Keratinocyte (primary cell): ENCODE results near the gene FPR1.

ENCODE experiments used
- EZH2 ChIP-seq: IDR thresholded peaks from one replicate; pipeline ENCODE4 v1.6.1; 2012; ENCODE audit warnings: inconsistent platforms, mild to moderate bottlenecking, low read length, moderate library complexity
- TF ChIP-seq, protein P1 (sequence below), 3 experiments: IDR thresholded peaks in 1 of 3; conservative IDR thresholded peaks in 1 of 3; optimal IDR thresholded peaks in 1 of 3; 2 replicates in 2 of 3; 3 replicates in 1 of 3; pipeline versions ENCODE3 to v1.5.1; 2011; ENCODE audit warnings: low read length in 3 of 3, mild to moderate bottlenecking in 3 of 3, moderate library complexity in 2 of 3, control low read depth in 1 of 3, inconsistent platforms in 1 of 3; ENCODE audit not compliant: insufficient read depth in 2 of 3; ENCODE audit errors: extremely low read depth in 1 of 3

DNA sequence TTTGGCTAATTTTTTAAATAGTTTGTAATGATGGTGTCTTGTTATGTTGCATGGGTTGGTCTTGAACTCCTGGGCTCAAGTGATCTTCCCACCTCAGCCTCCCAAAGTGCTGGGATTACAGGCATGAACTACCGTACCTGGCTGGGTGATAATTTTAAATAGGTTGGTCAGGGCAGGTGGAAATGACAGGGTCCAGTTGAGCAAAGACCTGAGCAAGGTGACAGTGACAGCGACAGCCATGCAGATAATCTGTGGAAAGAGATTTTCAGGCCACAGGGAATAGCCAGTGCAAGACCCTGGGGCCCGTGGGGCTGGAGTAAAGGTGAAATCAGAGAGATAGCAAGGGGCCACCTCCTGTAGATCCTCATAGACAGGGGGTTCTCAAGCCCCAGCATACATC lies 55.1 kb downstream of the FPR1 start:
- TF ChIP-seq, protein P1, sequence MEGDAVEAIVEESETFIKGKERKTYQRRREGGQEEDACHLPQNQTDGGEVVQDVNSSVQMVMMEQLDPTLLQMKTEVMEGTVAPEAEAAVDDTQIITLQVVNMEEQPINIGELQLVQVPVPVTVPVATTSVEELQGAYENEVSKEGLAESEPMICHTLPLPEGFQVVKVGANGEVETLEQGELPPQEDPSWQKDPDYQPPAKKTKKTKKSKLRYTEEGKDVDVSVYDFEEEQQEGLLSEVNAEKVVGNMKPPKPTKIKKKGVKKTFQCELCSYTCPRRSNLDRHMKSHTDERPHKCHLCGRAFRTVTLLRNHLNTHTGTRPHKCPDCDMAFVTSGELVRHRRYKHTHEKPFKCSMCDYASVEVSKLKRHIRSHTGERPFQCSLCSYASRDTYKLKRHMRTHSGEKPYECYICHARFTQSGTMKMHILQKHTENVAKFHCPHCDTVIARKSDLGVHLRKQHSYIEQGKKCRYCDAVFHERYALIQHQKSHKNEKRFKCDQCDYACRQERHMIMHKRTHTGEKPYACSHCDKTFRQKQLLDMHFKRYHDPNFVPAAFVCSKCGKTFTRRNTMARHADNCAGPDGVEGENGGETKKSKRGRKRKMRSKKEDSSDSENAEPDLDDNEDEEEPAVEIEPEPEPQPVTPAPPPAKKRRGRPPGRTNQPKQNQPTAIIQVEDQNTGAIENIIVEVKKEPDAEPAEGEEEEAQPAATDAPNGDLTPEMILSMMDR (optimal IDR thresholded peaks at IDR 0.05 in 1 of 3, IDR thresholded peaks at IDR 0.05 in 1 of 3, conservative IDR thresholded peaks at IDR 0.05 in 1 of 3; ENCODE audit: extremely low read depth in 1 of 3, insufficient read depth in 2 of 3, low read length in 3 of 3): no peak
- TF ChIP-seq EZH2: no peak
